Measurements from ENCODE around the gene NOP14. TPM values are rescaled to one million over a fixed set of nuclear protein-coding genes. Genes with fewer than 3 reads are reported as not detected.

Gene NOP14
- total and polyA plus RNA-seq, 8 donors, result 11.1 to 31.0 (median 17.4) TPM

DNA sequence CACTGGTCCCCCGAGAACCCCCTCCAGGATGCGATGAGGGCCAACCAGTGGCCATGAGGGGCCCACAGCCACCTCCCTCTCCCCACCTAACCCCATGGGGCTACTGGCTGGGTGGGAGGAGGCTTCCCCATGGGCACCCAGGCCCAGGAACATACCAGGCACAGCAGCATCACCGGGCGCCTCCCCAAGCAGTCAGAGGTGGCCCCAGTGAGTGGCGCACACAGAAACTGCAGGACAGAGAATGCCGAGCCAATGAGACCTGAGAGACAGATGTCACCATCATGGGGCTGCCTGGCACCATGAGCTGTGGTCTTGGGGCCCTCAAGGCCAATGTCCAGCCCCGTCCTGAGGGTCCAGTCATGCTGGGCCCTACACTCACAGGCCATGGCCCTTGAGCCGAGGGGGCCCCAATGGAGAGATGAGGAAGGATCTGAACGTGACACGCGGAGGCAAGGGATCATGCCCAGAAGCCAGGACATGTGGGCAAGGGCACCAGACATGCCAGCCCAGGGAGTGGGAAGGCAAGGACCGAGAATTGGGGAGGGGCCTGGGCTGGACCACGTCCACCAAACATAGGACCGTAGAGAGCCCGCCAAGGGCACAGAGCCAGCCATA lies 30.1 kb downstream of the NOP14 start:
- peaks cover 11 to 24% (median 19%) of the 10 kb centered on the region in 3 donors for H3K4me1 ChIP-seq

DNA sequence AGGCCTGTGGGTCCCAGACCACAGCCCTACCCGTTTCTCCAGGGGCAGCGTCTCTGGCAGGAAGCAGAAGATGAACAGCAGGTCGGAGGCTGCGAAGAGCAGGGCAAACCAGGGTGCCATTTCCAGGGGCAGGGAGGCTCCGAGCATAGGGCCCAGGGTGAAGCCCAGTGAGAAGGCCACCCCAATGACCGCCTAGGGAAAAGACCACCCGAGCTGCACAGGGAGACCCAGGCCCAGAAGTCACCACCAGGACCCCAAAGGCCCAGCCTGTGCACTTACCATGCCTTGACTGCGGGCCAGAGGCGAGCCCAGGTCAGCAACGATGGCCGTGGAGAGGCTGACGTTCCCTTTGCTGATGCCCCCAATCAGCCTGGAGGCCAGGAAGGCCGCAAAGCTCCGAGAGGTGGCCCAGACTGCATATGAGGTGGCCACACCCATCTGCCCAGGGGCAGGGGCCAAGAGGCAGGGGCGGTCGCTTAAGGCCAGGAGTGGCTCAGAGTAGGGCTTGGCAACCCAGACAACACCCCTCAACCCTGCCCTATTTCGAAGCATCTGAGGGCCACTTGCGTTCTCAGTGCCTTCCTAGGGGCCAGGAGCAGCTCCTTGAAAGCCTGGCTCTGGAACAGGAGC lies 30.8 kb downstream of the NOP14 start:
- H3K4me1 ChIP-seq, result peaks cover 11 to 24% (median 19%) of the 10 kb centered on the region in 3 donors
- FAIRE-seq (no peak), ATAC-seq (no peak), DNase-seq (peak in 4 of 6 donors; percentile 20 to 82 (median 40))
- TF ChIP-seq, protein P1, sequence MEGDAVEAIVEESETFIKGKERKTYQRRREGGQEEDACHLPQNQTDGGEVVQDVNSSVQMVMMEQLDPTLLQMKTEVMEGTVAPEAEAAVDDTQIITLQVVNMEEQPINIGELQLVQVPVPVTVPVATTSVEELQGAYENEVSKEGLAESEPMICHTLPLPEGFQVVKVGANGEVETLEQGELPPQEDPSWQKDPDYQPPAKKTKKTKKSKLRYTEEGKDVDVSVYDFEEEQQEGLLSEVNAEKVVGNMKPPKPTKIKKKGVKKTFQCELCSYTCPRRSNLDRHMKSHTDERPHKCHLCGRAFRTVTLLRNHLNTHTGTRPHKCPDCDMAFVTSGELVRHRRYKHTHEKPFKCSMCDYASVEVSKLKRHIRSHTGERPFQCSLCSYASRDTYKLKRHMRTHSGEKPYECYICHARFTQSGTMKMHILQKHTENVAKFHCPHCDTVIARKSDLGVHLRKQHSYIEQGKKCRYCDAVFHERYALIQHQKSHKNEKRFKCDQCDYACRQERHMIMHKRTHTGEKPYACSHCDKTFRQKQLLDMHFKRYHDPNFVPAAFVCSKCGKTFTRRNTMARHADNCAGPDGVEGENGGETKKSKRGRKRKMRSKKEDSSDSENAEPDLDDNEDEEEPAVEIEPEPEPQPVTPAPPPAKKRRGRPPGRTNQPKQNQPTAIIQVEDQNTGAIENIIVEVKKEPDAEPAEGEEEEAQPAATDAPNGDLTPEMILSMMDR (IDR thresholded peaks at IDR 0.05), result no peak
- no peaks in the 10 kb centered on the region for H3K9me3 ChIP-seq
- H3K36me3 ChIP-seq, result peaks cover 0 to 16% (median 0%) of the 10 kb centered on the region in 3 donors
- intact Hi-C loops (cut with DNase I), result loop anchor here in 2 of 3 donors (10.0 kb wide), 1 partner anchor 168 kb away; no protein-coding TSS in a partner anchor
- H3K27me3 ChIP-seq, result no peaks in the 10 kb centered on the region
- H3K4me3 ChIP-seq, result no peak overlapping the region
- peak overlapping the region in 2 of 4 donors; percentile 8 to 70 for H3K27ac ChIP-seq
- WGBS, 2 donors, result 88 to 92% methylated on average over 18 of the region's 18 CpGs

More for the DNA sequence above, 30.1 kb downstream of the NOP14 start:
- FAIRE-seq, result no peak
- no peak for ATAC-seq
- H3K9me3 ChIP-seq, result no peaks in the 10 kb centered on the region
- H3K27ac ChIP-seq, result peak overlapping the region in 2 of 4 donors; percentile 60 to 74
- DNase-seq, result peak in 3 of 6 donors; percentile 51 to 80 (median 52)
- peak overlapping the region in 1 of 4 donors; percentile 99 for H3K4me3 ChIP-seq
- TF ChIP-seq, protein P1 (IDR thresholded peaks at IDR 0.05), result no peak
- intact Hi-C loops (cut with DNase I), result loop anchor here in 2 of 3 donors (10.0 kb wide), 1 partner anchor 168 kb away; no protein-coding TSS in a partner anchor
- H3K36me3 ChIP-seq, result peaks cover 0 to 16% (median 0%) of the 10 kb centered on the region in 3 donors
- 57 to 67% methylated on average over 15 of the region's 15 CpGs for WGBS, 2 donors
- H3K27me3 ChIP-seq, result no peaks in the 10 kb centered on the region

DNA sequence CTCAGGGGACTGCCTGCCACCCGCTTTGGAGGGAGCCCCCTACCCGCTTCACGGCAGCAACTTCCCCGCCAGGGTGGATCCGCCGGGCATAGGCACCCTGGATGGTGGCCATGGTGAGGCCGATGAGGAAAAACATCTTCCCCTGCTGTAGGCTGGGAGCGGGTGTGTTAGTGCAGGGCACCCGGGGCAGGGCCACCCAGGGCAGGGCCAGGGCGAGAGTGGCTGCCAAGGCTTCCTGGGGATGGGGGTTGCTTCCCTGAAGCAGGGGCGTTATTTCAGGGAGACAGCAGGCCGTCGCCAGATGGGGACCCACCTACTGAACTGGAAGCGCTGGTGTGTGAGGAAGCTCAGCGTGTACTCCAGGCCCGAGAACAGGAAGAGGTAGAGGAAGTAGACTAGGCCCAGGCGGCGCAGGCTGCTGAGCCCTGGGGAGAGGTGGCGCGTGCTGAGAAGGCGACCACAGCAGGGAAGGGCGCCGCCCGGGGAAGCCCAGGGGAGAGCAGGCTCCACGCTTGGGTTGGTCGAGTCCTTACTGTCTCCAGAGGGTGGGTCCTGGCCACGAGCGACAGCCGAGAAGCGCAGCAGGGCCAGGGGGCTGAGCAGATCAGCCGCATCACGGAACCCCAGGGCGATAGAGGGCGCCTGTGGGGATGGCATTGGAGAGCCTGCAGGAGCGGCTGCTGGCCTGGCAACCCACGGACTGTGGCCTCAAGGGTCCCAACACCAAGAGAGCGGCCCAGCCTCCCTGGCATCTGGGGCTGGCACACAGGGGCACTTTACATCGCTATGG lies 31.5 kb downstream of the NOP14 start:
- Histone ChIP-seq H3K4me1 (peaks cover 11 to 24% (median 19%) of the 10 kb centered on the region in 3 donors), H3K36me3 (peaks cover 0 to 24% (median 0%) of the 10 kb centered on the region in 3 donors)
- intact Hi-C loops (cut with DNase I), result loop anchor here in 2 of 3 donors (10.0 kb wide), 1 partner anchor 167 kb away; no protein-coding TSS in a partner anchor

DNA sequence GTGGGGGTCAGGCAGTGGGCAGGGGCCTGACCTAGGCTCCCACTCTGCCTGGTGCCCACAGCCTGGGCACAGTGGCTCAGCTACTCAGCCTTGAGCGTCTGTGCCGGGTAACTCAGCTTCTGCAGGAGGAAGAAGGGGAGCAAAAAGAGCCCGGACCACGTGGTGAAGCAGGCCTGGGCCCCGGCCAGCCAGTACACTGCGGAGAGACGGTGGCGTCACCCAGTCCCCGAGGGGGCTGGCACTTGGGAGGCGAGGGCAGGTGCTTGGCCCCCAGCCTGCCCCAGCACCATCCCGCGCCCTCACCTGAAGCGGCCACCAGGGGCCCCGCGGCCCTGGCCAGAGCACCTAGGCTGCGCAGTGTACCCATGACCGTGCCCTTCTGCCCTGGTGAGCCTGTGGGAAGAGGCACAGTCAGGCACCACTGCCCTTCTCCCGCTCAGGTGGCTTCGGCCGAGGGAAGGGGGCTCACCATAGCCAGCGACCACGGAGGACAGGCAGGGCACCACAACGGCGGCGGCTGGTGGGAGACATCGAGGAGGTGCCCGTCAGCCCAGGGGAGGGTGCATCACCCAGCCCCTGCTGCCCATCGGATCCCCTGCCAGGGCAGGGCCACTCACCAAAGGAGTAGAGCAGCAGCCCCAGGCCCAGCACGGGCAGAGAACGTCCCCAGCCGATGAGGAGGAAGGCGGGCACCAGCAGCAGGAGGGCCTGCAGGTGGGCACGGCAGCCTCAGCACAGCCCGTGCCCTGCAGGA lies 32.3 kb downstream of the NOP14 start:
- FAIRE-seq (no peak), ATAC-seq (peak; percentile 59 to 76 (median 71)), DNase-seq (peak; percentile 81 to 94 (median 86))
- 59 to 63% methylated on average over 34 of the region's 34 CpGs for WGBS, 2 donors
- Histone ChIP-seq H3K36me3 (peaks cover 0 to 31% (median 5%) of the 10 kb centered on the region in 3 donors), H3K27me3 (no peaks in the 10 kb centered on the region), H3K27ac (peak overlapping the region; percentile 65 to 71 (median 70)), H3K9me3 (no peaks in the 10 kb centered on the region), H3K4me3 (no peak overlapping the region), H3K4me1 (peaks cover 11 to 22% (median 19%) of the 10 kb centered on the region in 3 donors)
- TF ChIP-seq, protein P1 (IDR thresholded peaks at IDR 0.05), result peak in 3 of 4 donors; percentile 11 to 43 (median 18)
- intact Hi-C loops (cut with DNase I), result loop anchor here in 2 of 3 donors (10.0 kb wide), 1 partner anchor 166 kb away; no protein-coding TSS in a partner anchor

More for the DNA sequence above, 31.5 kb downstream of the NOP14 start:
- DNase-seq (peak in 4 of 6 donors; percentile 36 to 85 (median 54)), ATAC-seq (no peak), FAIRE-seq (no peak)
- Histone ChIP-seq H3K9me3 (no peaks in the 10 kb centered on the region), H3K27me3 (no peaks in the 10 kb centered on the region), H3K4me3 (no peak overlapping the region), H3K27ac (peak overlapping the region in 2 of 4 donors; percentile 70 to 71)
- 88 to 91% methylated on average over 36 to 38 of the region's 38 CpGs for WGBS, 2 donors
- TF ChIP-seq, protein P1 (IDR thresholded peaks at IDR 0.05), result no peak

Measured in pancreas (tissue), 10 donors.